Prostate gland (tissue), 2 donors: ENCODE measurements around the gene ZNF850. TPM values are rescaled to one million over a fixed set of nuclear protein-coding genes. Genes with fewer than 3 reads are reported as not detected.

Experiments used
- DNase-seq: peaks from one replicate; pipeline ENCODE4 v3.0.0-alpha.2; 2019; ENCODE audit warnings: low spot score
- H3K27ac ChIP-seq, 2 donors: fragments of 200-600 bp; sonication (generic); 2 replicates each; pipeline ENCODE4 v1.5.1; 2017 to 2019
- H3K27me3 ChIP-seq: fragments of 200-600 bp; sonication (generic); replicated peaks from 2 replicates; pipeline ENCODE4 v1.5.1; 2019; ENCODE audit not compliant: insufficient read depth
- H3K36me3 ChIP-seq, 2 donors: fragments of 200-600 bp; sonication (generic); 1 replicate in 1 of 2; 2 replicates in 1 of 2; pipeline versions ENCODE4 v1.5.1 to v1.8.1; 2017 to 2019
- H3K4me1 ChIP-seq: fragments of 200-600 bp; sonication (generic); replicated peaks from 2 replicates; pipeline ENCODE4 v1.5.1; 2019
- H3K4me3 ChIP-seq, 2 donors: fragments of 200-600 bp; sonication (generic); 2 replicates each; pipeline ENCODE4 v1.5.1; 2017 to 2019
- H3K9me3 ChIP-seq: fragments of 200-600 bp; sonication (generic); 2 replicates; pipeline ENCODE4 v1.5.1; 2017
- POLR2A ChIP-seq: fragments of 450-650 bp; IDR thresholded peaks from one replicate; pipeline ENCODE4 v1.6.1; 2016; ENCODE audit warnings: antibody characterized with exemption, mild to moderate bottlenecking
- POLR2AphosphoS5 ChIP-seq: sonication (generic); formaldehyde crosslinking; IDR thresholded peaks from one replicate; pipeline ENCODE4 v1.6.1; 2017; ENCODE audit warnings: antibody characterized with exemption
- WGBS: methylation state at CpG from one replicate; pipeline ENCODE4 v1.1.5; 2018; 5-methylcytosine and 5-hydroxymethylcytosine counted together
- intact Hi-C: fragments of 100-400 bp; cut with DNase I; formaldehyde crosslinking; loops from one replicate; pipeline ENCODE4 v1.14.2; 2022
- total RNA-seq, 2 donors: library from RNA; depleted of rRNA; stranded (reverse); fragments of >200 nt; gene quantifications; one replicate each; pipeline ENCODE4 v1.1.0, GENCODE V29; 2016
- TF ChIP-seq, protein P1 (sequence below), 4 experiments: fragments of 200-600 bp in 2 of 4; fragments of 450-650 bp in 2 of 4; sonication (generic) in 2 of 4; IDR thresholded peaks; 1 replicate in 3 of 4; 2 replicates in 1 of 4; pipeline ENCODE4 v1.5.1; 2016 to 2019; ENCODE audit warnings: antibody characterized with exemption in 4 of 4, mild to moderate bottlenecking in 2 of 4, moderate library complexity in 2 of 4

ZNF850 gene
- total RNA-seq, 2 donors from 2014 or later: 2.4 to 10.0 TPM

- H3K9me3 ChIP-seq: no peaks in the 10 kb centered on the region
- H3K36me3 ChIP-seq: no peaks in the 10 kb centered on the region
- H3K27ac ChIP-seq: no peak overlapping the region
- no peak for DNase-seq
- H3K4me3 ChIP-seq: peak overlapping the region; percentile 66 to 74
- H3K4me1 ChIP-seq: no peaks in the 10 kb centered on the region
- H3K27me3 ChIP-seq: no peaks in the 10 kb centered on the region
- intact Hi-C loops: loop anchor here (2.0 kb wide), 1 partner anchor 185 kb away; the partner anchor contains the start of gene ZNF345
- TF ChIP-seq, protein P1, sequence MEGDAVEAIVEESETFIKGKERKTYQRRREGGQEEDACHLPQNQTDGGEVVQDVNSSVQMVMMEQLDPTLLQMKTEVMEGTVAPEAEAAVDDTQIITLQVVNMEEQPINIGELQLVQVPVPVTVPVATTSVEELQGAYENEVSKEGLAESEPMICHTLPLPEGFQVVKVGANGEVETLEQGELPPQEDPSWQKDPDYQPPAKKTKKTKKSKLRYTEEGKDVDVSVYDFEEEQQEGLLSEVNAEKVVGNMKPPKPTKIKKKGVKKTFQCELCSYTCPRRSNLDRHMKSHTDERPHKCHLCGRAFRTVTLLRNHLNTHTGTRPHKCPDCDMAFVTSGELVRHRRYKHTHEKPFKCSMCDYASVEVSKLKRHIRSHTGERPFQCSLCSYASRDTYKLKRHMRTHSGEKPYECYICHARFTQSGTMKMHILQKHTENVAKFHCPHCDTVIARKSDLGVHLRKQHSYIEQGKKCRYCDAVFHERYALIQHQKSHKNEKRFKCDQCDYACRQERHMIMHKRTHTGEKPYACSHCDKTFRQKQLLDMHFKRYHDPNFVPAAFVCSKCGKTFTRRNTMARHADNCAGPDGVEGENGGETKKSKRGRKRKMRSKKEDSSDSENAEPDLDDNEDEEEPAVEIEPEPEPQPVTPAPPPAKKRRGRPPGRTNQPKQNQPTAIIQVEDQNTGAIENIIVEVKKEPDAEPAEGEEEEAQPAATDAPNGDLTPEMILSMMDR (IDR thresholded peaks at IDR 0.05): no peak
- TF ChIP-seq POLR2AphosphoS5 (no peak), POLR2A (no peak)
- WGBS: 57% methylated on average over 14 of the region's 14 CpGs
These were observed 106.8 kb downstream of the ZNF850 start for GRCh38 chr19:36665832-36666231.

Other genes starting within 250 kb of the ZNF850 start
- 10 to 100 TPM in 1 of 2 donors, 1 to 10 TPM in 1; 6.2 to 11.9 TPM for gene ZNF260, start 244.5 kb downstream of the ZNF850 start, total RNA-seq
- 10 to 100 TPM in 1 of 2 donors, 1 to 10 TPM in 1; 8.4 to 13.5 TPM for gene ZNF529, start 199.5 kb downstream of the ZNF850 start, total RNA-seq
- 10 to 100 TPM in 1 of 2 donors, 1 to 10 TPM in 1; 9.6 to 10.9 TPM for gene ZNF382, start 167.5 kb downstream of the ZNF850 start, total RNA-seq
- gene ZNF461, start 106.0 kb downstream of the ZNF850 start, total RNA-seq: 10 to 100 TPM in 1 of 2 donors, 1 to 10 TPM in 1; 8.3 to 10.3 TPM
- 10 to 100 TPM; 10.4 to 10.9 TPM for gene ZNF567, start 85.2 kb downstream of the ZNF850 start, total RNA-seq
- 10 to 100 TPM in 1 of 2 donors, 1 to 10 TPM in 1; 5.5 to 13.3 TPM for gene ZNF790, start 65.6 kb upstream of the ZNF850 start, total RNA-seq
- gene ZNF345, start 78.1 kb upstream of the ZNF850 start, total RNA-seq: 10 to 100 TPM in 1 of 2 donors, 1 to 10 TPM in 1; 4.1 to 12.6 TPM
- 1 to 10 TPM; 3.2 to 3.3 TPM for gene ZNF829, start 143.5 kb upstream of the ZNF850 start, total RNA-seq
- 10 to 100 TPM in 1 of 2 donors, 1 to 10 TPM in 1; 9.2 to 14.1 TPM for gene ZNF568, start 143.5 kb upstream of the ZNF850 start, total RNA-seq